MCF 10A (cell line): ENCODE measurements around the gene MUC7. TPM values are rescaled to one million over a fixed set of nuclear protein-coding genes. Genes with fewer than 3 reads are reported as not detected.

Experiments used
- BruUV-seq: library from RNA; stranded (reverse); fragments of 400-500 nt; replicated peaks from 2 replicates; lab custom pipeline; 2021; lab: Mats Ljungman, UMichigan
- CTCF ChIA-PET: fragments of 300-600 bp; sonication (Branson Sonifier 250); formaldehyde crosslinking; extraction: SDS; loops from one replicate; lab custom pipeline; 2021; ENCODE audit warnings: antibody characterized with exemption, inconsistent platforms; lab: Yijun Ruan, JAX
- POLR2A ChIA-PET: fragments of 300-600, 350-650 bp; sonication (Branson Sonifier 250); formaldehyde crosslinking; extraction: SDS; loops from one replicate; lab custom pipeline; 2020; ENCODE audit warnings: antibody characterized with exemption, inconsistent platforms; lab: Yijun Ruan, JAX
- DNase-seq: peaks from one replicate; pipeline ENCODE4 v3.0.0-alpha.2; 2018; ENCODE audit not compliant: unreplicated experiment
- H3K27ac Mint-ChIP-seq: one replicate; pipeline ENCODE4 v1.8.0; 2022; ENCODE audit warnings: mild to moderate bottlenecking, low read depth, mixed read lengths; ENCODE audit not compliant: unreplicated experiment
- H3K27me3 Mint-ChIP-seq: one replicate; pipeline ENCODE4 v1.8.0; 2022; ENCODE audit warnings: mixed read lengths; ENCODE audit not compliant: insufficient read depth, unreplicated experiment
- H3K36me3 Mint-ChIP-seq: one replicate; pipeline ENCODE4 v1.8.0; 2022; ENCODE audit warnings: mild to moderate bottlenecking, moderate library complexity, mixed read lengths; ENCODE audit not compliant: insufficient read depth, unreplicated experiment
- H3K4me1 Mint-ChIP-seq: one replicate; pipeline ENCODE4 v1.8.0; 2022; ENCODE audit warnings: mixed read lengths; ENCODE audit not compliant: insufficient read depth, unreplicated experiment
- H3K4me3 Mint-ChIP-seq: one replicate; pipeline ENCODE4 v1.8.0; 2022; ENCODE audit warnings: mild to moderate bottlenecking, moderate library complexity, mixed read lengths; ENCODE audit not compliant: unreplicated experiment
- H3K9me3 Mint-ChIP-seq: one replicate; pipeline ENCODE4 v1.8.0; 2022; ENCODE audit warnings: mixed read lengths; ENCODE audit not compliant: unreplicated experiment
- intact Hi-C: fragments of 100-400 bp; cut with micrococcal nuclease; formaldehyde crosslinking; loops from 2 replicates; pipeline ENCODE4 v1.14.1; 2022
- total RNA-seq: library from RNA; stranded (reverse); gene quantifications from 2 replicates; pipeline ENCODE4 v1.2.3, GENCODE V29; 2022
- TF ChIP-seq, protein P1 (sequence below): fragments of 200-600 bp; IDR thresholded peaks from one replicate; pipeline ENCODE4 v1.8.0; 2022; ENCODE audit warnings: antibody characterized with exemption, mild to moderate bottlenecking; ENCODE audit not compliant: unreplicated experiment

Gene MUC7
- total RNA-seq, 1 experiment from 2014 or later = not detected

DNA sequence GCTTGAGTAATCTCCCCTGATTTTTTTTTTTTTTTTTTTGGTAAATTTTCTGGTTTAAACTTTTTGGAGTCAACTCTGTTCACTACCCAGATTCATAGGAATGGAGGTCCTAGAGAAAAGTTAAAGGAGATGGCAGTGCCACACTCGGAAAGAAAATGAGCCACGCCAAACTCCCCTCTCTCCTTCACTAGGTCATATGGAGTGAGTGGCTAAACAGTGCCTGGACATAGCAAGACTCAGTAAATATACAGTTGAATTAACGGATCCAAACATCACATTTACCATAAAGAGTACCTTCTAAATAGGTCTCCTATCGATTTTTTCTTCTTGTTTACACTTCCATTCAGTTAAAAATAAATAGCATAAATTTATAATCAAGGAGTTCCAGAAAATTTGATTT lies 32.7 kb downstream of the MUC7 start:
- intact Hi-C loops = loop anchor here (1.0 kb wide), 4 partner anchors 40 to 608 kb away; no protein-coding TSS in a partner anchor
- H3K36me3 Mint-ChIP-seq = no peaks in the 10 kb centered on the region
- DNase-seq = no peak
- ChIA-PET POLR2A (no interaction called here), CTCF (interaction anchor here (0.6 to 3.6 kb wide), 18 partner anchors 9 to 628 kb away, joined by 3 to 22 read pairs (median 3); no protein-coding TSS in a partner anchor)
- BruUV-seq = no TSS peak
- TF ChIP-seq, protein P1, sequence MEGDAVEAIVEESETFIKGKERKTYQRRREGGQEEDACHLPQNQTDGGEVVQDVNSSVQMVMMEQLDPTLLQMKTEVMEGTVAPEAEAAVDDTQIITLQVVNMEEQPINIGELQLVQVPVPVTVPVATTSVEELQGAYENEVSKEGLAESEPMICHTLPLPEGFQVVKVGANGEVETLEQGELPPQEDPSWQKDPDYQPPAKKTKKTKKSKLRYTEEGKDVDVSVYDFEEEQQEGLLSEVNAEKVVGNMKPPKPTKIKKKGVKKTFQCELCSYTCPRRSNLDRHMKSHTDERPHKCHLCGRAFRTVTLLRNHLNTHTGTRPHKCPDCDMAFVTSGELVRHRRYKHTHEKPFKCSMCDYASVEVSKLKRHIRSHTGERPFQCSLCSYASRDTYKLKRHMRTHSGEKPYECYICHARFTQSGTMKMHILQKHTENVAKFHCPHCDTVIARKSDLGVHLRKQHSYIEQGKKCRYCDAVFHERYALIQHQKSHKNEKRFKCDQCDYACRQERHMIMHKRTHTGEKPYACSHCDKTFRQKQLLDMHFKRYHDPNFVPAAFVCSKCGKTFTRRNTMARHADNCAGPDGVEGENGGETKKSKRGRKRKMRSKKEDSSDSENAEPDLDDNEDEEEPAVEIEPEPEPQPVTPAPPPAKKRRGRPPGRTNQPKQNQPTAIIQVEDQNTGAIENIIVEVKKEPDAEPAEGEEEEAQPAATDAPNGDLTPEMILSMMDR = no peak
- H3K9me3 Mint-ChIP-seq = no peaks in the 10 kb centered on the region
- H3K4me3 Mint-ChIP-seq = no peak overlapping the region
- no peak overlapping the region for H3K27ac Mint-ChIP-seq
- peaks cover 11% of the 10 kb centered on the region for H3K27me3 Mint-ChIP-seq
- no peaks in the 10 kb centered on the region for H3K4me1 Mint-ChIP-seq

DNA sequence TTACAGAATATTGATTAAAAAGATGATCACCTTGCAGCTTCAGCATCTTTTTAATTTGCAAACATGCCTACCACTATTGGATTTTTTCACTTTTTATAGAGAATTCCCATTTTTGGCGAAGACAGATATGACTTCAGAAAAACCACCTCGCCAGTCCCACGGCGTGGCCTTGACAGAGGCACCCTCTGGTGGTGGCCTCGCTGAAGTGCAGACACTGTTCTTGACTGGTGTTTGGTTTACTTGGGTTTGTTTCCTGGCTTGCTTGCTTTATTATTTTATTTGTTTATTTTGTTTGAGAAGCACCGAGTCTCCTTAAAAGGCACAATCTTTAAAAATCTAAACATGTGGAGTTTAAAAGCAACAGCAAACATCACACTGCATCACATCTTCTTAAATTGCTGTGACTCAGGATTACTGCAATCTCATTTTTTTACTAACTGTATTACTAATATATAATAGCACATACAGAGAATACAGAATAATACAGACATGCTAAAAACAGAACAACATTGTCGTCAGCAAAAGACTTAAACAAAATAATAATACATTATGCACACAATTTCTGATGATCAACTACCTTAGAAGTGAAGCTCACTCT lies 33.3 kb downstream of the MUC7 start:
- H3K27me3 Mint-ChIP-seq = peaks cover 11% of the 10 kb centered on the region
- CTCF ChIA-PET = interaction anchor here (0.6 to 3.6 kb wide), 18 partner anchors 8 to 1218 kb away, joined by 3 to 22 read pairs (median 3); no protein-coding TSS in a partner anchor
- intact Hi-C loops = loop anchor here (1.0 kb wide), 4 partner anchors 39 to 609 kb away; no protein-coding TSS in a partner anchor

GRCh38 chr4:70508801-70509200 lies 36.8 kb downstream of the MUC7 start:
- Mint-ChIP-seq H3K27ac (no peak overlapping the region), H3K36me3 (no peaks in the 10 kb centered on the region), H3K4me1 (no peaks in the 10 kb centered on the region), H3K9me3 (no peaks in the 10 kb centered on the region), H3K27me3 (no peaks in the 10 kb centered on the region), H3K4me3 (no peak overlapping the region)
- CTCF ChIA-PET = interaction anchor here (0.6 to 1.2 kb wide), 4 partner anchors 18 to 609 kb away, joined by 3 to 7 read pairs (median 4); no protein-coding TSS in a partner anchor
- DNase-seq = no peak
- POLR2A ChIA-PET = no interaction called here
- no TSS peak for BruUV-seq
- TF ChIP-seq, protein P1 = no peak
- intact Hi-C loops = no loop called here

More for the DNA sequence above, 33.3 kb downstream of the MUC7 start:
- Mint-ChIP-seq H3K27ac (no peak overlapping the region), H3K36me3 (no peaks in the 10 kb centered on the region), H3K4me3 (no peak overlapping the region), H3K9me3 (no peaks in the 10 kb centered on the region), H3K4me1 (no peaks in the 10 kb centered on the region)
- DNase-seq = peak; percentile 64
- no TSS peak for BruUV-seq
- POLR2A ChIA-PET = no interaction called here
- TF ChIP-seq, protein P1 = peak; percentile 89

DNA sequence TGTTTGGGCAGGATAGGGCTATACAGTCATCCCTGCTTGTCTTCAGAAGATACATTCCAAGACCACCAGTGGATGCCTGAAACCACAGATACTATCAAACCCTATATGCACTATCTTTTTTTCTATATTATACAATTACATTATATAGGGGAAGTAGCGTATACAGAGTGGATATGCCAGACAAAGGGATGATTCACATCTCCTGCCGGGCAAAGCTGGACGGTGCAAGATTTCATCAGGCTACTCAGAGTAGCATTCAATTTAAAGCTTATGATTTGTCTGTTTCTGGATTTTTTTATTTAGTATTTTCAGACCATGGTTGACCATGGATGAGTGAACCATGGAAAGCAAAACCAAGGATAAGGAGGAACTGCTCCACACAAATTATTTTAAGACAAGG lies 39.4 kb downstream of the MUC7 start:
- Mint-ChIP-seq H3K4me3 (no peak overlapping the region), H3K36me3 (no peaks in the 10 kb centered on the region), H3K27me3 (no peaks in the 10 kb centered on the region), H3K27ac (no peak overlapping the region), H3K9me3 (no peaks in the 10 kb centered on the region), H3K4me1 (peaks cover 12% of the 10 kb centered on the region)
- CTCF ChIA-PET = interaction anchor here (0.7 to 2.9 kb wide), 13 partner anchors 10 to 631 kb away, joined by 3 to 14 read pairs (median 5); no protein-coding TSS in a partner anchor
- POLR2A ChIA-PET = interaction anchor here (1.2 to 1.5 kb wide), 3 partner anchors 10 to 26 kb away, joined by 3 to 7 read pairs (median 3); no protein-coding TSS in a partner anchor
- TF ChIP-seq, protein P1 = no peak
- no TSS peak for BruUV-seq
- intact Hi-C loops = no loop called here
- DNase-seq = peak; percentile 55
